Measurements from ENCODE around the gene LYG2.

- TF ChIP-seq POLR2AphosphoS5 (IDR thresholded peaks at IDR 0.05; ENCODE audit: low read depth, low read length), result no peak
- no peak for TF ChIP-seq POLR2A (IDR thresholded peaks at IDR 0.05; ENCODE audit: low read depth, low read length)
- no peak for TF ChIP-seq SPI1 (IDR thresholded peaks at IDR 0.05; ENCODE audit: low read depth, low read length)
- no peak for TF ChIP-seq TAF1 (IDR thresholded peaks at IDR 0.05; ENCODE audit: low read depth, low read length)
- no peak for TF ChIP-seq PAX5 (IDR thresholded peaks at IDR 0.05; ENCODE audit: insufficient read depth, low read length, severe bottlenecking)
Measured at GRCh38 chr2:99216096-99216495, 39.4 kb downstream of the LYG2 start.
